HG03139 (cell line): ENCODE results near the gene INCENP.
"Not testable (repeated sequence)": the region's sequence is repeated elsewhere in the genome, so short reads cannot be mapped to it uniquely, and the experiment has no call there.

Experiments
- ATAC-seq: cut with Tn5 transposase; IDR thresholded peaks from one replicate; pipeline ENCODE4 v1.9.1; 2021; ENCODE audit not compliant: unreplicated experiment

INCENP gene

GRCh38 chr11:62166371-62166770 lies 42.6 kb downstream of the INCENP start:
- ATAC-seq, result no peak

- ATAC-seq, result no peak
Observed at GRCh38 chr11:62169448-62169847, 45.6 kb downstream of the INCENP start.

DNA sequence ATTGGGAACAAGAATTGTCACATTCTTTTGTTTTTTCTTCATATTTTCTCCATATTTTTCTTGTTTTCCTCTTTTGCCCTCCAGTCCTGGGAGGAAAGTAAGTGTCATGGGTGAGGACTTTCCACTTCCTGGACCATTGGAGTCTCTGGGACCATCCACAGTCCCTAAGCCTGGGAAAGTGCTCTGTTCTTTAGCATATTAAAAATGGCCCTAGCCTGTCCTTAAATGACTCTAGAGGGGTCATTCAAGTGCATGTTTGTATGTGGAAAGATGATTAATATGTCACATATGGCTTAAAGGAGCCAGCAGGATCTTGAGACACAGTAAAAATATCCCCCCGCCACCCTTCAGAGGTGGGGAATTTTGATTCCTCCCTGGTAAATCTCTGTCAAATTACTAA lies 46.1 kb downstream of the INCENP start:
- ATAC-seq, result no peak

GRCh38 chr11:62171261-62171723 lies 47.5 kb downstream of the INCENP start:
- no peak for ATAC-seq

DNA sequence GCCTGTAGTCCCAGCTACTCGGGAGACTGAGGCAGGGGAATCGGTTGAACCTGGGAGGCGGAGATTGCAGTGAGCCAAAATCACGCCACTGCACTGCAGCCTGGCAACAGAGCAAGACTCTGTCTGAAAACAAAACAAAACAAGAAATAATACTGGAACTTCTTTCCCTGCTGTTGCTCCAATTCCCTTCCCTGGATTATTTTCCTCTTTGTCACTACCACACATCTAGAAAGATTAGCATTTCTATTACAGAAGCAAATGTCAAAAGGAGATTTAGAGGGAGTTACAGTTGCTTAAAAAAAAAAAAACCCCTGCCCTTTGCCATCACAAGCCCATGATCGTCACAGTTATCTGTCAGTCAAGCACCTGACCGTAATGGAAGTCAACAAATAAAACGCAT lies 48.5 kb downstream of the INCENP start:
- ATAC-seq, result no peak

DNA sequence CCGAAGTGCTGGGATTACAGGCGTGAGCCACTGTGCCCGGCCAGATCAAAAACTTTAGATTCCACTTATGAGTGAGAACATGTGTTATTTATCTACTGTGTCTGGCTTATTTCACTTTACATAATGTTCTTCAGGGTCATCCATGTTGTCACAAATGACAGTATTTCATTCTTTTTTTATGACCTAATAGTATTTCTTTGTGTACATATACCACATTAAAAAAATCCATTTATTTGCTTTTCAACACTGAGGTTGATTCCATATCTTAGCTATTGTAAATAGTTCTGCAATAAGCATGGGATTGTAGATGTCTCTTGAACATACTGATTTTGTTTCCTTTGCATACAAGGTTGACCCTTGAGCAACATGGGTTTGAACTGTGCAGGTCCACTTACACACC lies 53.0 kb downstream of the INCENP start:
- ATAC-seq, result no peak

DNA sequence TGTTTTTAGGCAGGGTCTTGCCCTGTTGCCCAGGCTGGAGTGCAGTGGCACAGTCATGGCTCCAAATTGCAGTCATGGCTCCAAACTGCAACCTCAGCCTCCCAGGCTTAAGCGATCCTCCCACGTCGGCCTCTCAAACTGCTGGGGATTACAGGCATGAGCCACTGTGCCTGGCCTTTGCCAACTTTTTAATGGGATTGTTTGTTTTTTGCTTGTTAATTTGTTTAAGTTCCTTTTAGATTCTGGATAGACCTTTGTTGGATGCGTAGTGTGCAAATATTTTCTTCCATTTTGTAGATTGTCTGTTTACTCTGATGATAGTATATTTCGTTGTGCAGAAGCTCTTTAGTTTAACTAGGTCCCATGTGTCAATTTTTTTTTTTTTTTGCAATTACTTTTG lies 56.2 kb downstream of the INCENP start:
- ATAC-seq, result no peak

DNA sequence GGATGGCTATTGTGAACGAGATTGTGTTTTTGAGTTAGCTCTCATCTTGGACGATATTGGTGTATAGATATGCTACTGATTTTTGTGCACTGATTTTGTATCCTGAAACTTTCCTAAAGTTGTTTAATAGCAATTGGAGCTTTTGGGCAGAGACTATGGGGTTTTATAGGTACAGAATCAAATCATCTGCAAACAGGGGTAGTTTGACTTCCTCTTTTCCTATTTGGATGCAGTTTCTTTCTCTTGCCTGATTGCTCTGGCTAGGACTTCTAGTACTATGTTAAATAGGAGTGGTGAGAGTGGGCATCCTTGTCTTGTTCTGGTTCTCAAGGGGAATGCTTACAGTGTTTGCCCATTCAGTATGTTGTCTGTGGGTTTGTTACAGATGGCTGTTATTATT lies 57.3 kb downstream of the INCENP start:
- no peak for ATAC-seq

- ATAC-seq, result no peak
Observed at GRCh38 chr11:62182147-62182891, 58.5 kb downstream of the INCENP start.

GRCh38 chr11:62186195-62186594 lies 62.4 kb downstream of the INCENP start:
- ATAC-seq, result no peak

GRCh38 chr11:62190011-62190410 lies 66.2 kb downstream of the INCENP start, which contains the start of gene SCGB1D1:
TSS of gene SCGB1D1 (plus strand) at chr11:62190216. CDS start at chr11:62190285, 69 bp downstream.
- ATAC-seq, result no peak

GRCh38 chr11:62193952-62194351 lies 70.1 kb downstream of the INCENP start:
- ATAC-seq, result no peak

DNA sequence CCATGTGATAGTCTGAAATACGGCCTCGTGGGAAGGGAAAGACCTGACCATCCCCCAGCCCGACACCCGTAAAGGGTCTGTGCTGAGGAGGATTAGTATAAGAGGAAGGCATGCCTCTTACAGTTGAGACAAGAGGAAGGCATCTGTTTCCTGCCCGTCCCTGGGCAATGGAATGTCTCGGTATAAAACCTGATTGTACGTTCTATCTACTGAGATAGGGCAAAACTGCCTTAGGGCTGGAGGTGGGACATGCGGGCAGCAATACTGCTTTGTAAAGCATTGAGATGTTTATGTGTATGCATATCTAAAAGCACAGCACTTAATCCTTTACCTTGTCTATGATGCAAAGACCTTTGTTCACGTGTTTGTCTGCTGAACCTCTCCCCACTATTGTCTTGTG lies 71.2 kb downstream of the INCENP start:
- ATAC-seq, result not testable (repeated sequence)

- ATAC-seq, result no peak
Observed at GRCh38 chr11:62195945-62196344, 72.1 kb downstream of the INCENP start.

DNA sequence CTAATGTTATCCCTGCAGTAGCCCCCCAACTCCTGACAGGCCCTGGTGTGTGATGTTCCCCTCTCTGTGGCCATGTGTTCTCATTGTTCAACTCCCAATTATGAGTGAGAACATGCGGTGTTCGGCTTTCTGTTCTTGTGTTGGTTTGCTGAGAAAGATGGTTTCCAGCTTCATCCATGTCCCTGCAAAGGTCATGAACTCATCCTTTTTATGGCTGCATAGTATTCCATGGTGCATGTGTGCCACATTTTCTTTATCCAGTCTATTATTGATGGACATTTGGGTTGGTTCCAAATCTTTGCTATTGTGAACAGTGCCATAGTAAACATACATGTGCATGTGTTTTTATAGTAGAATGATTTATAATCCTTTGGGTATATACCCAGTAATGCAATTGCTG lies 73.6 kb downstream of the INCENP start:
- ATAC-seq, result not testable (repeated sequence)

GRCh38 chr11:62201376-62201775 lies 77.6 kb downstream of the INCENP start:
- no peak for ATAC-seq
